GM19239 (cell line): ENCODE results near the gene CASP12.
"Not testable (repeated sequence)": the region's sequence is repeated elsewhere in the genome, so short reads cannot be mapped to it uniquely, and the experiment has no call there.

Experiments
- DNase-seq: peaks from one replicate; pipeline ENCODE4 v3.0.0; 2011; ENCODE audit warnings: low spot score; ENCODE audit not compliant: insufficient read length
- FAIRE-seq: peaks from 2 replicates; lab custom pipeline; 2011; peaks lifted over from hg19 to GRCh38; lab: Jason Lieb, UNC

Gene CASP12

DNA sequence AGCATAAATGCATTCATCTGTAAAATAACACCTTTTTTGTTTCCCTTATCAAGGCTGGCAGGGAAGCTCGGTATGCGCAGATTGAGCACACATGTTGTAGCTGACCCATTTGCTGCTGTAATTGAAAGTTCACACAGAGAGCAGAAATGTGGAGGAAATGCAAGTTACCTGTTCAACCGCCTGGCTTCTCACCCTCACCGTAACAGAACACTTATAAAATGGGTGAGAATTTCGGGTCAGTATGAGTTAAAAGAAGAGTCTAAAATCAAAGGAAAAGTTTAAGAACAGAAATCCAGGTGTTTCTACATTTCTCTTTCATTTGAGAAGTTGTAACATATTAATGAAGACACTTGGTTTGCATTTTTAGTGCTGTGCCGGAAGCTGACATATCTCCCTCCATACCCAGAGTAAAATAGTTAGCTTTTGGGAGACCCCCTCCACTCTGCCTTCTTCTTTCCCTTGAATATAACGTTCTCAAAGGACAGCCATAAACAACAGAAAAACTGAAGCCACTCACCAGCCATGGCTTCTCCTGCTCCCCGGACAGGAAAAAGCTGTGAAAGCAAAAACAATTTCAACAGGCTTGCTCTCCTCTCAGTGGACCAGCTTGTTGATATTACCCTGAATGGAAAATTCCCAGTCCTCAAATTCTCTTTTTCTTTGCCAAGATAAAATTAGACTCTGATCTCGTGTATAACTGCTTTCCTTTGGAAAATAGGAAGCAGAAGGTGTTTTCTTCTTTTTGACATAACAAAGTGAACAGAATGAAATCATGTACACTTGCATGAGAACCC, at the start of gene CASP12:
TSS of gene CASP12 (minus strand) at position 570 of the 794 bp plus-strand sequence.
- FAIRE-seq, result no peak

DNA sequence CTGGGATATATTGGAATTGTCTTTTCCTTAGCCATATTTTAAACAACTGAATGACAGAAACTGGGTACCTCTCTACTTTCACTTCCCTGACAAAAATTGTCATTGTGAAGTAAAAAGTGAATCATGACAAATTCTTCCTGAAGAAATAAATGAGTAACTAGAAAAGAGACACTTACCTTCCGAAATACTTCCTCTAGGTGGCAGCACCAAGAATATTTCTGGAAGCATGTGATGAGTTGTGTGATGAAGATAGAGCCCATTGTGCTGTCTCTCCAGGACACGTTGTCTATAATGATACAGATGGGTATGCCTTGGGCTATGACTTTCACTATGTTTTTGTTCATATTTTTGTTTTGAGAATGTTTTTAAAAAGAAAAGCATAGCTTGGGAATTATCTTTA, 48.6 kb upstream of the CASP12 start:
- FAIRE-seq (peak; percentile 87), DNase-seq (no peak)

More for the DNA sequence above, at the start of gene CASP12:
- no peak for DNase-seq

DNA sequence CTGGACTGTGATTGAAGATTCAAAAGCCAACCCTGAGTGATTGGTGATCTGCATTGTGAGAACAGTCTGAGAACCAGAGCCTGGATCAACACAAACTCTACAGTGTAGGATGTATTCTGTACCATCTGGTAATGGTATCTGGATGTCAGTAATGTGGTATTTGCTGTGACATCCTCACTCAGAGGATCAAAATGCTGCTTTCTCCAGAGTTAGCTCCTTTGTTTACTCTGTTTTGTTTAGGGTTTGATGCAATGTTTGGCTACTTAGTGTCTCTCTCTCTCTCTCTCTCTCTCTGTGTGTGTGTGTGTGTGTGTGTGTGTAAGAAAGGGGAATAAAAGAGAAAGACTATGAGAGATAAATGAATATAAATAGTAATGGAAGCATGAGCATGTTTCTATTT, 45.8 kb upstream of the CASP12 start:
- FAIRE-seq, result no peak
- DNase-seq, result no peak

DNA sequence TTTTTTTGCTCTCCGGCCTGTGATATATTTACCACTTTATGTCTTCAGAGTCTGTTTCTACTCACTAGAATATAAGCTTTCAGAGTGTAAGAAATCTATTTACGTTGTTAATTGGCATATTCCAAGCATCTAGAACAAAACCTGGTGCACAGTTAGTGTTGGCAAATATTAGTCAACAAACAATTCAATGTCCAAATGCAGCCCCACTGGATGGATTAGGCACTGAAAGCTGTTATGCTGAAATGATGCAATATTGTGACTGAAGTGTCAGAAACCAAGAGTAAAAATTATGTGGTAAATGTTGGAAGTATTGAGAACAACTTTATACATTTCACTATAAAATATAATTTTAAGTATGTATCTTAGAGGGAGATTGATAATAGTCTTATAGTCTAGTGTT, 45.3 kb upstream of the CASP12 start:
- FAIRE-seq (no peak), DNase-seq (no peak)

DNA sequence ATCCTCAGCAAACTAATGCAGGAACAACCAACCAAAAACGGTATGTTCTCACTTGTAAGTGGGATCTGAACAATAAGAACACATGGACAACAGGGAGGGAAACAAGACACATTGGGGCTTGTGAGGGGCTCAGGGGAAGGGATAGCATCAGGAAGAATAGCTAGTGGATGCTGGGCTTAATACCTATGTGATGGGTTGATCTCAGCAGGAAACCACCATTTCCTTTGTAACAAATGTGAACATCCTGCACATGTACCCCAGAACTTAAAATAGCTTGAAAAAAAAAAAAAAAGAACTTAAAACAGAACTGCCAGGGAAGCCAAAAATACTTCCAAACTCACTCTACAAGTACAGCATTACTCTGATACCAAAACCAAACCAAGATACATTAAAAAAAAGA, 36.3 kb upstream of the CASP12 start:
- DNase-seq (no peak), FAIRE-seq (no peak)

DNA sequence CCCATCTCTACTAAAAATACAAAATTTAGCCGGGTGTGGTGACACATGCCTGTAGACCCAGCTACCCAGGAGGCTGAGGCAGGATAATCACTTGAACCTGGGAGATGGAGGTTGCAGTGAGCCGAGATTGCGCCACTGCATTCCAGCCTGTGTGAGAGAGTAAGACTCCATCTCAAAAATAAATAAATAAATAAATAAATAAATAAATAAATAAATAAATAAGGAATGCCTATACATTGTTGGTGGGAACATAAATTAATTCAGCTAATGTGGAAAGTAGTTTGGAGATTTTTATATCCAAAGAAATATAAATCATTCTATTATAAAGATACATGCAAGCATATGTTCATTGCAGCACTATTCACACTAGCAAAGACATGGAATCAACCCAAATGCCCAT, 35.8 kb upstream of the CASP12 start:
- FAIRE-seq, result not testable (repeated sequence)

DNA sequence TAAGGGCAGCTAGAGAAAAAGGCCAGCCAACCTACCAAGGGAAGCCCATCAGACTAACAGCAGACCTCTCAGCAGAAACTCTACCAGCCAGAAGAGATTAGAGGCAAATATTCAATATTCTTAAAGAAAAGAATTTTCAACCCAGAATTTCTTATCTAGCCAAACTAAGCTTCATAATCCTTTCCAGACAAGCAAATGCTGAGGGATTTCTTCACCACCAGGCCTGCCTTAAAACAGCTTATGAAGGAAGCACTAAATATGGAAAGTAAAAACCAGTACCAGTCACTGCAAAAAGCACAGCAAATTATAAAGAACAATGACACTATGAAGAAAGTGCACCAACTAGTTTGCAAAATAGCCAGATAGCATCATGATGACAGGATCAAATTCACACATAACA, 30.6 kb upstream of the CASP12 start:
- DNase-seq, result no peak
- FAIRE-seq, result no peak

More for the DNA sequence above, 35.8 kb upstream of the CASP12 start:
- not testable (repeated sequence) for DNase-seq

DNA sequence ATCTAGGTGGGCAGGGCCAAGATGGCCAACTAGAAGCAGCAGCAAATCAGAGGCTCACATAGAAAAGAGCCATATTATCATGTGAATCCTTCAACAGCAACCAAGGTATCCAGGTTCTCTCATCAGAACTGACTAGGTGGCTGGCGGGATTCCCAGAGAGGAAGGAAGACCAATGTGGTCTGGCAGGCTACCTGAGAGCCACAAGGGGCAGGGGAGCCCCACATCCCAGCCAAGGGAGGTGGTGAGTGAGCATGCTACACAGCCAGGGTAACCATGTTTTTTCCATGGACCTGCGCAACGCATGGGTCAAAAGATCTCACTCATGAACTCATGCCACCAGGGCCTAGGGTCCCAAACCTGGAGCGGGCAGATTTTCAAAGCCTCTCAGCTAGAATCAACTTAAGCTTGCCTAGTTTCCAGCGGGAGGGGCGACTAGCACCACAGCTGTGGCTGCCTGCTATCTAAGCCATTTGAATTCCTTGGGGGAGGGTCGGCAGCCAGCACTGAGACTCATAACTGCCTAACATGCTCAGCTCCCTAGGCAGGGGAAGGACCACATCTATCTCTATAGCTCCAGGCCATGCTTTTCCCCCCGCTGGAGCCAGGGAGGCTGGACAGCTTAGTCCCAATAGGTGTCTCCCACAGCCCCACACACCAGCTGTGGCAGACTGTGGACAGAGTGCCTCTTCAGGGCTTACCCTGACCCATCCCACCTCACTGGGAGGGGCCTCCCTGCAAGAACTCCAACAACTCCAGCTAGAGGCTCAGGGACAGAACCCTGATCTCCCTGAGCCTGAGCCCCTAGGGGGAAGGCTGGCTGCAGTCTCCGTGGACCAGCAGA, 28.7 kb upstream of the CASP12 start:
- FAIRE-seq, result no peak

DNA sequence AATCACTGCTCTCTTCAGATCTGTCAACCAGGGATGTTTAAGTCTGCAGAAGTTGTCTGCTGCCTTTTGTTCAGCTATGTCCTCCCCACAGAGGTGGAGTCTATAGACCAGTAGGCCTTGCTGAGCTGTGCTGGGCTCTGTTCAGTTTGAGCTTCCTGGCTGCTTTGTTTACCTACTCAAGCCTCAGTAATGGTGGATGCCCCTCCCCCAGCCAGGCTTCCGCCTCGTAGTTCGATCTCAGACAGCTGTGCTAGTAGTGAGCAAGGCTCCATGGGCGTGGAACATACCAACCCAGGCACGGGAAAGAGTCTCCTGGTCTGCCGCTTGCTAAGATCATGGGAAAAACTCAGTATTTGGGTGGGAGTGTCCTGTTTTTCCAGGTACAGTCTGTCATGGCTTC, 27.6 kb upstream of the CASP12 start:
- DNase-seq (no peak), FAIRE-seq (no peak)

More for the DNA sequence above, 28.7 kb upstream of the CASP12 start:
- DNase-seq, result no peak

DNA sequence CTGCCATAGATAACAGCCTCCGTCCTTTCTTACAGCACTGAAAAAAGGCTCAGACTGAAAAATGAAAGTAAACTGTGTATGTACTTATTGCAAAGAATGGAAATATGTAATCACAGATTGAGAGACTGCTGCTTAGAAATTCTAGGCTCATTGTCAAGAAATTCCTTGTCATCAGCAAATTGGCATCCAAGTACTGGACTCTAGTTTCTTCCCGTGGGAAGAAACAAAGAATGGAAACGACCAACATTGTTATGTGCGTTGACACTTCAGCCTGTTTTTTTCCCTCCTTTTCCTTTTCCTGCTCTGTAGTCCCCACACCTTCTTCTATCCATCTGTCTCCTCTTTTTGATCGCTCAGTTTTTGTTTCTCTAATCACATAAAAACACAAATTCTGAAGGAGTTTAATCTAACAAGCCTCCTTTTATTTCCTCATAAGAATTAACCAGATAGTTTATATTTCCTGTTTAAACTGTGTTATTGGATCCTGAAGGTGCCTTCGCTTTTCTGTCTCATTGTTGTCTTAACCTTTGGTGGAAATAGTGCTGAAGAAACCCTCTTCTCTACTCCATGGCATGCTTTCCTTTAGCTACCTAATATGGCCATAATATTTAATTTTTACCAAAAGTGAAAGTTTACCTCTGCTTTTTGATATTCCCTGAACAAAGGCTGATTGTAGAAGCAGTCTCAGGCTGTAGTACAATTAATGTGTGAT, 20.0 kb upstream of the CASP12 start:
- DNase-seq (no peak), FAIRE-seq (peak; percentile 68)

DNA sequence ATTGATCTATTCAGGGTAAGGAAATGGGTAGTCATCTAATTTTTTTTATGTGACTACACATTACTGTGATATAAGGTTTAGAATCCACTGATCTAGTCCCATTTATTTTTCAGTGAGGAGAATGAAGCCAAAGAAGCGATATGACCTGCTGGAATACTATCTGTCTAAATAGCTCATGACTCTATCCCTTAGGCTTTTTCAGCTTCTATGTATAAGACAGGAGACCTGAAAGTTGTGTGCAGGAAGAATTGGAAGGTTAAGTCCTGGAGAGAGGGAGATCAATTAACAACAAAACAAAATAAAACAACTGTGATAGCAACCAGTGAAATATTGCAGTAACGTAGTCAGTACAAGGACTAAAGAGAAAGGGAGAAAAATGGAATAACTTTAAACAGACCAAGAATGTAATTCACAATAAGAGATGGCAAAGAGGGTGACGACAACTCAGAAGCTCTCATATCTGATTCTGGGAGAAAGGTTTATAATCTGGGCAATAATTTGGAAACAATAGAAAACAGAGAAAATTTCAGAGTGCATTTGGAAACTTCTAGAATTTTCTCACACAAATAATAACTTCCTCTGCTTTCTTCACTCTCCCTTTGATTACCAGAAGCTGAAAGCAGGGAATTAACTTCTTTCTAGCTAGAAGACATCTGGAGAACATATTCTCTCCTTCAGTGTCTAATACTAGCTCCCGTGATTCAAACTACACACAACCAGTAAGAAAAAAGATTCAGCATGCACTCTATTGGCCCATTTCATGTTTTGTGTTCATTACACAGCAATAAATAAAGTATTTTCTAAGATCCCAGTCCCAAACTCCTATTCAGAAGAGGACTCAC, 19.2 kb upstream of the CASP12 start:
- no peak for DNase-seq
- no peak for FAIRE-seq

DNA sequence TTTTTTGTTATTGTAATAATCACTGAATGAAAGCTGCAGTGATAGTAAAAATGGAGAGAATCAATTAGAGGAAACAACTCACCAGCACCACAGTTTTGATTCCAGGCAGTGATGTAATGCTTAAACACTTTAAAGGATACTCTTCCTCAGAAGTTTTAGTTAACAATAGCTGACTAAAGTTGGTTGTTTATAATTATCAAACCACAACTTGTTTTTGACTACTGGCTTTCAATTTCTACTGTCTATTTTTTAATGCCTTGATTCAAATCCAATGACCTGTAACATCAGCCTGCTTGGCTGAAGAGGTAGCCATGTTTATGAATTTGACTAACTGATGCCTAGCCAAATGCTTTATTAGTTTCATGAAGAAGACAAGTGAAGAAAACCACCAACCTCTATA, 18.2 kb upstream of the CASP12 start:
- FAIRE-seq (no peak), DNase-seq (no peak)

DNA sequence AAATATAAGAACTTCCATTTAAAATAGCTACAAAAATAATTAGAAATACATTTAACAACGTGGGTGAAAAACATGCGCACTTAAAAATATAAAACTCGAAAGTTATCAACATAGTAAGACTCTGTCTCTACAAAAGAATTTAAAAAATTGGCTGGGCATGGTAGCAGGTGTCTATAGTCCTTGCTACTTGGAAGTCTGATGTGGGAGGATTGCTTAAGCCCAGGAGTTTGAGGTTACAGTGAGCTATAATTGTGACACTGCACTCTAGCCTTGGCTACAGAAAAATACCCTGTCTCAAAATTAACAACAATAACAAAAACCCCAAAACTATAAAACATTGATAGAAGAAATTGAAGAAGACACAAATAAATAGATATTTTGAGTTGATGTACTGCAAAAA, 13.8 kb upstream of the CASP12 start:
- FAIRE-seq (no peak), DNase-seq (no peak)

DNA sequence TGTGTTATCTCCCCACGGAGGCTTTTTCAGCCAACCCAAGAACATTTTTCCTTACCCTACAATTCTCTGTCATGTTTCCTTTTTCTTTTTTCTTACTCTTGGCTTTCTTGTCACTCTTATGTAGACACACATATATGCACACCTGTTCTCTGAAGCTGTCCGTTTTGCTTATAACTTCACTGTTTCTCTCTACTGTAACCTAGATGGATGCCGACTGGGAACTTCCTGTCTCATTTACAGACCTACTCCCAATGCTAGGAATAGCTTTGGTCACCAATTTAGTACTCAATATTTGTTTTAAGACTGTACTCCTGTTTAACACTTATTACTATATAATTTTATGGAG, 9.9 kb upstream of the CASP12 start:
- DNase-seq (no peak), FAIRE-seq (no peak)

DNA sequence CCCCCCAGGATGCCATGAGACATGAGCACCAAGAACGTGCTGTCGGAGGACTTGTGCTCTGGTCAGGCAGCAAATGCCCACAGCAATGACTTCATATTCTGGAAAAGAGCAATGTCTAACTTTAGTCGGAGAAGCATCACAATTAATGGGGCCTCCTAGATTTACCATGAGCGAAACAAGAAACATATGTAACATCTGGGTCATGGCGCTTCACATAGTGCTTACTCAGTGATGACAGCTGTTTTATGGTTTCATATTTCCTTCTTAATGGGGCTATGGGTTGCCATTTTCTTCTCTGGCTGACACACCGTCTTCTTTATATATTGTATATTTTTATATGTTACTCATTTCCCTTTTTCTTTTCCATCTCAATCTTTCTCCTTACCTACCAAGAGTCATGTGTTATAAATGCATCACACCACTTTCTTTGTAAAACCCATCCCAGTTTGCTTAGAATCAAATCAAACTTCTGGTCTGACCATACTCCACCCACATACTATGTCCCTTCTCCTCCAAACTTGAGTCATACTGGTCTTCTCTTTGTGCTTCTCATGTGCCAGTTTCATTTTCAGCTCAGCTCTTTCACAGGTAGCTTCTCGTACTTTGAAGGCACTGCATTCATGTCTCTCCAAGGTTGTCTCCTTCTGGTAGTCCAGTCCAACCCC, 9.4 kb upstream of the CASP12 start:
- DNase-seq, result no peak
- no peak for FAIRE-seq

DNA sequence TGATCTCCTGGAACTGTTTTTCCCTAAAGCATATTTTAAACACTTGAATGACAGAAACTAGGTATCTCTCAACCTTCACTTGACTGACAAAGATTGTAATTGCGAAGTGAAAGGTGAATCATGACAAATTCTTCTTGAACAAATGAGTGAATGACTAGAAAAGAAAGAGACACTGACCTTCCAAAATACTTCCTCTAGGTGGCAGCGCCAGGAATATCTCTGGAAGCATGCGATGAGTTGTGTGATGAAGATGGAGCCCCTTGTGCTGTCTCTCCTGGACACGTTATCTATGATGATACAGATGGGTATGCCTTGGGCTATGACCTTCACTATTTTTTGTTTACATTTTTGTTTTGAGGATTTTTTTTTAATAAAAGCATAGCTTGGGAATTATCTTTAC, 7.0 kb upstream of the CASP12 start:
- DNase-seq (no peak), FAIRE-seq (no peak)

DNA sequence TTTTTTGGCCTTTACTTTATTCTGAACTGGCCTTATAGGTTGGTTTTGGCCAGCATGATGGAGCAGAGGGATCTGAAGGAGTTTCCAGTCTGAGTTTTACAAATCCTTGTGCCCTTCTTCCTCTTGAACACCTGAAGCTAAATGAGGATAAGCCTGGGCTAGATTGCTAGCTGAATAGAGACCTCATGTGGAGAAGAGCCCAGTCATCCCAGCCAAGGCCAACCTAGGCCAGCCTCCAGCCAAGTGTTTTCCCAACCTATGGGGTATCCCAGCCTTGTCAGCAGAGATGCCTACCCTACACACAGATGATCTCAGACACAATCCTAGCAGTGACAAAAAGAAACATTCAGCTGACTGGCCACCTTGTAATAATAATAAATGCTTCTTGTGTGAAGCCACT, 966 bp upstream of the CASP12 start:
- no peak for FAIRE-seq
- DNase-seq, result no peak

DNA sequence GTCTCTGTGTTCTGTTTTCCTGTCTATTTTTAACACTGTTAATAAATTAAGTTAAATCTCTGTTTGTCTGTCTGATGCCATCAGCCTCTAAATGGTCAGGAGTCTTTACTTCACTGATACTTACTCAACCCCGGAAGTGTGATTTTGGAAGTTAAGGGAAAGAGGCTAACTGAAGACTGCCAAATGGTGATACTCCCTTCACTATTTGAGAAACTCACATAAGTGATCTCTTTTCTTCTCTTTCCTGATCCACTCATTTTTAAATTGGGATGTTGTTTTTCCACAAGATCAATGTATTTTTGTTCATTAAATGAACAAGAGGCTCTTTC, 389 bp upstream of the CASP12 start:
- DNase-seq (no peak), FAIRE-seq (no peak)

DNA sequence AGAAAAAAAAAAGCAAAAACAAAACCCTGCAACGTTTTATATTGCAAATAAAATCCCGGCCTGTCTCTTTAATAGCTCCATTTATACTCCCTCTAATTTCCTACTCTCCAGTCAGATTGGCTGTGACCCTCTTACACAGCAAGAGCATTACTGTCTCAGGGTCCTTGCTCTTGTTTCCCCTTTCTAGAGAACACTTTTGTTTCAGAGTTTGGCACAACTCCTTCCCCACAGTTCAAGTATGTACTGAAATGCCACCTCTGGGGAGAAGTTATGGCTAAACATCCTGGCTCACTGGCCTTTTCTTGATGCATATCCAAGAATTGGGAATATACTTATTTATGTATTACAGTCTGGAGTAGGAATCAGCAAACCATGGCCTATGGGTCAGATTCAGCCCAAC, 2.6 kb downstream of the CASP12 start:
- FAIRE-seq (no peak), DNase-seq (no peak)

DNA sequence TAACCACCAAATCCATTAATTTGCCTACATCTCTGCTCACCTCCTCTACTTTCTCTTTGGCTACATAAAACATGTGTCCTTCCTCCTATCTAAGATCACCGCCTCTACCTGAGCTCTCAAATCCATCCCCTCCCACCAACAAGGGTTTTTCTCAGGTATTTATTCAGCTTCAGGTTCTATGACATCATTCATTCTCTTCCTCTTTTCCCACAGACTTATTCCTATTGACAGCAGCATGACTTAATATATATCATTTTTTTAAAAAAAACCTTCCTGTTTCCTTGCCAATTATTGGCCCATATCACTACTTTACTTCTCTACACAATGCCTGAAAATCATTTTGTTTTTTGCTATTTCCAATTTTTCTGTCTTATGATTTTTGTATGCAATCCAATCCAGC, 4.4 kb downstream of the CASP12 start:
- FAIRE-seq, result no peak
- DNase-seq, result no peak
